A673 (cell line): ENCODE results near the gene CSHL1. TPM values are rescaled to one million over a fixed set of nuclear protein-coding genes. Genes with fewer than 3 reads are reported as not detected.
"Not testable (repeated sequence)": the region's sequence is repeated elsewhere in the genome, so short reads cannot be mapped to it uniquely, and the experiment has no call there.

ENCODE experiments used
- BruUV-seq: library from RNA; stranded (reverse); fragments of 400-500 nt; replicated peaks from 2 replicates; lab custom pipeline; 2021; lab: Mats Ljungman, UMichigan
- CTCF ChIA-PET: fragments of 300-600 bp; sonication (Branson Sonifier 250); formaldehyde crosslinking; loops from one replicate; lab custom pipeline; 2022; ENCODE audit warnings: antibody characterized with exemption; lab: Charles Lee
- POLR2A ChIA-PET: fragments of 300-600 bp; sonication (Branson Sonifier 250); formaldehyde crosslinking; loops from one replicate; lab custom pipeline; 2022; ENCODE audit warnings: antibody characterized with exemption; ENCODE audit not compliant: low non-redundant PET; lab: Charles Lee
- DNase-seq: peaks from one replicate; pipeline ENCODE4 v3.0.0-alpha.2; 2015; ENCODE audit warnings: low spot score
- H3K27ac ChIP-seq: fragments of 200-600 bp; sonication (generic); 2 replicates; pipeline ENCODE4 v1.5.1; 2016; ENCODE audit warnings: mixed run types, low read depth, mild to moderate bottlenecking, mixed read lengths, antibody characterized with exemption, low read length; ENCODE audit not compliant: poor library complexity, severe bottlenecking
- H3K27me3 ChIP-seq: fragments of 200-600 bp; sonication (generic); replicated peaks from 2 replicates; pipeline ENCODE4 v1.6.1; 2017; ENCODE audit warnings: mixed run types, low read depth, mild to moderate bottlenecking, mixed read lengths, antibody characterized with exemption, low read length; ENCODE audit not compliant: insufficient read depth, poor library complexity
- H3K36me3 ChIP-seq: fragments of 200-600 bp; sonication (generic); 2 replicates; pipeline ENCODE4 v1.6.1; 2016; ENCODE audit warnings: mixed run types, mild to moderate bottlenecking, mixed read lengths, antibody characterized with exemption, low read length; ENCODE audit not compliant: insufficient read depth, poor library complexity, severe bottlenecking
- H3K4me1 ChIP-seq: fragments of 200-600 bp; sonication (generic); 2 replicates; pipeline ENCODE4 v1.6.1; 2017; ENCODE audit warnings: mixed run types, mild to moderate bottlenecking, mixed read lengths, antibody characterized with exemption, low read length; ENCODE audit not compliant: insufficient read depth, poor library complexity, severe bottlenecking
- H3K4me3 ChIP-seq: fragments of 200-600 bp; sonication (generic); 2 replicates; pipeline ENCODE4 v1.5.1; 2016; ENCODE audit warnings: low read depth, mixed run types, mild to moderate bottlenecking, mixed read lengths, low read length; ENCODE audit not compliant: poor library complexity, severe bottlenecking
- H3K9me3 ChIP-seq: fragments of 200-600 bp; sonication (generic); 2 replicates; pipeline ENCODE4 v1.6.1; 2016; ENCODE audit warnings: mixed run types, low read depth, mild to moderate bottlenecking, mixed read lengths, antibody characterized with exemption, low read length; ENCODE audit not compliant: poor library complexity, severe bottlenecking
- EZH2 ChIP-seq: fragments of 200-600 bp; sonication (generic); IDR thresholded peaks from 2 replicates; pipeline ENCODE4 v1.6.1; 2017; ENCODE audit warnings: borderline replicate concordance, low read depth, mild to moderate bottlenecking, mixed read lengths, antibody characterized with exemption, low read length; ENCODE audit not compliant: poor library complexity, severe bottlenecking
- intact Hi-C: fragments of 100-400 bp; cut with micrococcal nuclease; formaldehyde crosslinking; loops from one replicate; pipeline ENCODE4 v1.10.0; 2022; ENCODE audit not compliant: unreplicated experiment
- total RNA-seq: library from RNA; stranded (reverse); gene quantifications from 2 replicates; pipeline ENCODE4 v1.2.3, GENCODE V29; 2021
- TF ChIP-seq, protein P1 (sequence below): fragments of 300-800, 200-600 bp; sonication (generic); conservative IDR thresholded peaks from 2 replicates; pipeline ENCODE4 v1.5.1; 2017; ENCODE audit warnings: low read depth, mild to moderate bottlenecking, antibody characterized with exemption, low read length, moderate library complexity, mixed read lengths

CSHL1 gene
- total RNA-seq, 1 experiment from 2014 or later = not detected

DNA sequence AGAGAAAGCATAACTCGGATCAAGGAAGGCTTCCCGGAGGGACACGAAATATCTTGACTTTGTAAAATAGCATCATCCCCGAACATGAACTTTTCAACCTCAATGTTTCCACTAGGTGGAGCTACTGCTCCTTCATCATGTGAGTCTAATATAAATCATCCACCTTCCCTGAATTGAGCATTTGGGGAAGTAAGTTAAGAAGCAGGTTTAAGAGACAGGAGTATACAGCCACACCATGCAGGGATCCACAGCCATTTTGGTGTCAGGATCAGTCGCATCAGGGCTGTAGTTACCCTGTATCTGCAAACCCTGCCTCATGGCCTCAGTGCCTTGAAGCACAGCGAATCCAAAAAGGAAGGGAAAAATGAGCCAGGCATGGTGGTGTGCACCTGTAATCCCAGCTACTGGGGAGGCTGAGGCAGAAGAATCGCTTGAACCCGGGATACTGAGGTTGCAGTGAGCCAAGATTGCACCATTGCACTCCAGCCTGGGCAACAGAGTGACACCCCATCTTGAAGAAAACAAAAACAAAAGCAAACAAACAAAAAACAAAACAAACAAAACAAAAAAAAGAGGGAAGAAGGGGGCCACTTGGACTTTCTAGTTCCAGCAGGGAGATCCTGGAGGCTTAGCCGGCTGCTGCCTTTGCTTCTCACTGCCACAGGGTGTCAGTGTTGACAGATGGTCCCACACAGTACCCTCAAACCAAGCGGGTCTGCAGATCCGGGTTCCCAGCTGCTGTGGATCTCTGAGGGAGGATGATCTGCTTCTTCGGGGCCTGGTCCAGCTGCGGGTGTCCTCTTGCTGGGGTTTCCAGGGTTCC is 21.8 kb downstream of the CSHL1 start:
- H3K4me1 ChIP-seq, H3K27ac ChIP-seq, H3K9me3 ChIP-seq, H3K4me3 ChIP-seq, intact Hi-C loops, H3K36me3 ChIP-seq, H3K27me3 ChIP-seq, POLR2A ChIA-PET, BruUV-seq: not testable (repeated sequence)
- TF ChIP-seq, protein P1, sequence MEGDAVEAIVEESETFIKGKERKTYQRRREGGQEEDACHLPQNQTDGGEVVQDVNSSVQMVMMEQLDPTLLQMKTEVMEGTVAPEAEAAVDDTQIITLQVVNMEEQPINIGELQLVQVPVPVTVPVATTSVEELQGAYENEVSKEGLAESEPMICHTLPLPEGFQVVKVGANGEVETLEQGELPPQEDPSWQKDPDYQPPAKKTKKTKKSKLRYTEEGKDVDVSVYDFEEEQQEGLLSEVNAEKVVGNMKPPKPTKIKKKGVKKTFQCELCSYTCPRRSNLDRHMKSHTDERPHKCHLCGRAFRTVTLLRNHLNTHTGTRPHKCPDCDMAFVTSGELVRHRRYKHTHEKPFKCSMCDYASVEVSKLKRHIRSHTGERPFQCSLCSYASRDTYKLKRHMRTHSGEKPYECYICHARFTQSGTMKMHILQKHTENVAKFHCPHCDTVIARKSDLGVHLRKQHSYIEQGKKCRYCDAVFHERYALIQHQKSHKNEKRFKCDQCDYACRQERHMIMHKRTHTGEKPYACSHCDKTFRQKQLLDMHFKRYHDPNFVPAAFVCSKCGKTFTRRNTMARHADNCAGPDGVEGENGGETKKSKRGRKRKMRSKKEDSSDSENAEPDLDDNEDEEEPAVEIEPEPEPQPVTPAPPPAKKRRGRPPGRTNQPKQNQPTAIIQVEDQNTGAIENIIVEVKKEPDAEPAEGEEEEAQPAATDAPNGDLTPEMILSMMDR = peak; percentile 52
- CTCF ChIA-PET = interaction anchor here (0.8 to 1.0 kb wide), 2 partner anchors 61 to 244 kb away, joined by 3 to 4 read pairs; no protein-coding TSS in a partner anchor
- DNase-seq = peak; percentile 59

DNA sequence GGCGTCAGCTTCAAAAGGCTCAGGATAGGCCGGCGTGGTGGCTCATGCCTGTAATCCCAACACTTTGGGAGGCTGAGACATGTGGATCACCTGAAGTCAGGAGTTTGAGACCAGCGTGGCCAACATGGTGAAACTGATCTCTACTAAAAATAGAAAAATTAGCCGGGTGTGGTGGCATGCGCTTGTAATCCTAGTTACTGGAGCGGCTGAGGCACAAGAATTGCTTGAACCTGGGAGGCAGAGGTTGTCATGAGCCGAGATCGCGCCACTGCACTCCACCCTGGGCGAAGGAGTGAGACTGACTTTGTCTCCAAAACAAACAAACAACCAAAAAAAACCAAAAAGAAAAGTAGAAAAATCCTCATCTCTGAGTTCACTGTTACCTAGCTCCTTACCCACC is 25.9 kb downstream of the CSHL1 start:
- CTCF ChIA-PET, intact Hi-C loops, H3K4me1 ChIP-seq, DNase-seq, H3K36me3 ChIP-seq, H3K27ac ChIP-seq, POLR2A ChIA-PET, H3K9me3 ChIP-seq, BruUV-seq, H3K27me3 ChIP-seq, H3K4me3 ChIP-seq: not testable (repeated sequence)

DNA sequence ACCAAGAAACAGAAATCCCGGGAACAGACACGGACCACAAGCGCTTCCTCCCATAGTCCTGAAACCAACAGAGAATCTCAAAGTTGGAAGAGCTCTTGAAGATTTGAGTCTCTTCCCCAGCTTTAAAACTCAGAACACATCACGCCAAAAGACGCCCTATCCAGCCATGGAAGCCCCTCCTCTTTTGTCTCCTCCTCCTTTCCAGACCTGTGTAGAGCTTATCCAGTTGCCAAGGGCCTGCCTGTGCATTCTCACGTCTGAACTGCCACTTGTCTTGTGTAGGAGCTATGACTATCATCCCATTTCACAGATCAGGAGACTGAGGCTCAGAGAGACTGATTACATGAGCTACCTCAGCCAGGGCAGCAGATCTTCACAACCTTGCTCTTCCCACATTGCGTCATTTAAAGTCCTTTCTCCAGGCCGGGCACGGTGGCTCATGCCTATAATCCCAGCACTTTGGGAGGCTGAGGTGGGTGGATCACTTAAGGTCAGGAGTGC is 28.4 kb downstream of the CSHL1 start:
- H3K9me3 ChIP-seq, POLR2A ChIA-PET, H3K4me1 ChIP-seq, DNase-seq, intact Hi-C loops, BruUV-seq, H3K27ac ChIP-seq, H3K4me3 ChIP-seq, H3K36me3 ChIP-seq, H3K27me3 ChIP-seq: not testable (repeated sequence)
- CTCF ChIA-PET = interaction anchor here (0.5 to 0.6 kb wide), 2 partner anchors 8 to 116 kb away, joined by 3 read pairs; partner anchors contain the start of gene PRR29

DNA sequence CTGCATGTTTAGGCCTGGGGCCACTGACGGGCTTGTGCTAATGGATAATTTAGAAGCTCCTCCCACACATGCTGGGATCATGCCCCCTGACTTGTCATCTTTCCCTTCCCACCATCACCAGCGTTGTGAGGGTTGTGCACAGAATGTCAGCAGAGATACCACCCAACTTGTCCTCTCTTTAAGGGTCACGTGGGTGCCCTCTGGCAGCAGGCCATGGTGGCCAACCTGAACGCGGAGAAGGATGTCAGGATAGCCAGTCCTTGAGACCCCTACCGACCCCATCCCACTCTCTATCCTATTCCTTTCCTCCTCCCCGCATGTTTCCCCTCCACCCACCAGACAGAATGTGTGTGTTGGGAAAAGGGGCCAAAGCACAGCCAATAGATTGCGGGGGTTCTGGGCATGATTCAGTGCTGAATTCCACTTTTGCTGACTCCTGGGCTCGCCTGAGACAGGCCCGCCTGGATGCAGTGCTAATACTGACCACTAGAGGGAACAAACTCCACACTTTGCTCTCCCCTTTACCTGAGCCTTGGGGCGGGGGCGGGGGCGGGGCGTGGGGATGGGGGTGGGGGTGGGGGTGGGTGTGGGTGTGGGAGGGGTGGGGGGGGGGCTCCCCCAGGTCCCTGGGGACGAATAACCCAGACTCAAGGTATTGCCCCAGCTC is 29.0 kb downstream of the CSHL1 start, which contains the start of gene GH2:
Gene GH2 (minus strand): TSS at position 10 of the 667 bp plus-strand sequence. CDS start 143 bp downstream, outside the sequence.
- Histone ChIP-seq H3K9me3 (no peaks in the 10 kb centered on the region), H3K4me3 (no peak within 1 kb of the TSS), H3K27me3 (no peaks in the 10 kb centered on the region), H3K4me1 (no peaks in the 10 kb centered on the region), H3K27ac (no peak within 1 kb of the TSS), H3K36me3 (no peaks in the 10 kb centered on the region)
- ChIA-PET POLR2A (no interaction called here), CTCF (interaction anchor here (0.5 to 0.7 kb wide), 3 partner anchors 7 to 116 kb away, joined by 3 read pairs; partner anchors contain the start of genes CCDC47 and PRR29)
- TF ChIP-seq EZH2 = no peak
- TF ChIP-seq, protein P1 = peak; percentile 61
- intact Hi-C loops = no loop called here
- peak; percentile 59 for DNase-seq
- BruUV-seq = no TSS peak

DNA sequence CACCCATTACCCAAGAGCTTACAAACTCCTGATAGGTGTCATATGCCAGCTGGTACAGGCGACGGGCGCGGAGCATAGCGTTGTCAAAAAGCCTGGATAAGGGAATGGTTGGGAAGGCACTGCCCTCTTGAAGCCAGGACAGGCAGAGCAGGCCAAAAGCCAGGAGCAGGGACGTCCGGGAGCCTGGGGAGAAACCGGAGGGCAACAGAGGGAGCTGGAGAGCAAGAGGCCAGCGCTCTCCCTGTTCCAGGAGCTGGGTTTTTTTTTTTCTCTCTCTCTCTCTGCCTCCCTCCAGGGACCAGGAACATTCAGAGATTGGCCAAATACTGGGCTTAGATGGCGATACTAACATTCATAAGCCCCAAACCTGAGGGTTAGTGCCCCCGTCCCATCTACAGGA is 29.7 kb downstream of the CSHL1 start:
- H3K4me1 ChIP-seq, H3K36me3 ChIP-seq, DNase-seq, H3K27me3 ChIP-seq, intact Hi-C loops, H3K9me3 ChIP-seq, H3K27ac ChIP-seq, H3K4me3 ChIP-seq, POLR2A ChIA-PET, BruUV-seq: not testable (repeated sequence)
- CTCF ChIA-PET = interaction anchor here (0.7 kb wide), 2 partner anchors 22 to 108 kb away, joined by 3 read pairs; partner anchors contain the start of gene CCDC47
